Immature natural killer cell (primary cell): ENCODE results near the gene KRTAP9-4. TPM values are rescaled to one million over a fixed set of nuclear protein-coding genes. Genes with fewer than 3 reads are reported as not detected.
"Not testable (repeated sequence)": the region's sequence is repeated elsewhere in the genome, so short reads cannot be mapped to it uniquely, and the experiment has no call there.

Source experiments
- DNase-seq, 3 donors: peaks; one replicate each; pipeline ENCODE4 v3.0.0; 2022; ENCODE audit warnings: mixed read lengths in 1 of 3
- H3K27ac Mint-ChIP-seq, 6 donors: one replicate each; pipeline ENCODE4 v1.8.0; 2020; ENCODE audit warnings: mixed read lengths in 6 of 6, mild to moderate bottlenecking in 5 of 6, inconsistent platforms in 4 of 6, moderate library complexity in 3 of 6
- H3K27me3 Mint-ChIP-seq, 3 donors: one replicate each; pipeline ENCODE4 v1.8.0; 2020 to 2021; ENCODE audit warnings: low read depth in 3 of 3, mild to moderate bottlenecking in 3 of 3, mixed read lengths in 3 of 3, moderate library complexity in 3 of 3, inconsistent platforms in 1 of 3
- H3K36me3 Mint-ChIP-seq, 3 donors: one replicate each; pipeline ENCODE4 v1.8.0; 2020; ENCODE audit warnings: mixed read lengths in 3 of 3, inconsistent platforms in 2 of 3, mild to moderate bottlenecking in 2 of 3
- H3K4me1 Mint-ChIP-seq, 2 donors: one replicate each; pipeline ENCODE4 v1.8.0; 2020; ENCODE audit warnings: inconsistent platforms in 2 of 2, mild to moderate bottlenecking in 2 of 2, mixed read lengths in 2 of 2, moderate library complexity in 1 of 2
- H3K4me3 Mint-ChIP-seq, 5 donors: one replicate each; pipeline ENCODE4 v1.8.0; 2020; ENCODE audit warnings: mild to moderate bottlenecking in 5 of 5, mixed read lengths in 5 of 5, inconsistent platforms in 3 of 5, moderate library complexity in 3 of 5
- H3K9me3 Mint-ChIP-seq, 6 donors: one replicate each; pipeline ENCODE4 v1.8.0; 2020; ENCODE audit warnings: mild to moderate bottlenecking in 6 of 6, mixed read lengths in 6 of 6, inconsistent platforms in 4 of 6, moderate library complexity in 3 of 6
- polyA plus RNA-seq, 3 donors: library from polyadenylated mRNA; unstranded; fragments of 300-500 nt; fragmentation: Illumina TruSeq; gene quantifications; one replicate each; pipeline ENCODE4 v1.2.3, GENCODE V29; 2021

KRTAP9-4 gene
- polyA plus RNA-seq, 3 donors from 2014 or later: not detected

DNA sequence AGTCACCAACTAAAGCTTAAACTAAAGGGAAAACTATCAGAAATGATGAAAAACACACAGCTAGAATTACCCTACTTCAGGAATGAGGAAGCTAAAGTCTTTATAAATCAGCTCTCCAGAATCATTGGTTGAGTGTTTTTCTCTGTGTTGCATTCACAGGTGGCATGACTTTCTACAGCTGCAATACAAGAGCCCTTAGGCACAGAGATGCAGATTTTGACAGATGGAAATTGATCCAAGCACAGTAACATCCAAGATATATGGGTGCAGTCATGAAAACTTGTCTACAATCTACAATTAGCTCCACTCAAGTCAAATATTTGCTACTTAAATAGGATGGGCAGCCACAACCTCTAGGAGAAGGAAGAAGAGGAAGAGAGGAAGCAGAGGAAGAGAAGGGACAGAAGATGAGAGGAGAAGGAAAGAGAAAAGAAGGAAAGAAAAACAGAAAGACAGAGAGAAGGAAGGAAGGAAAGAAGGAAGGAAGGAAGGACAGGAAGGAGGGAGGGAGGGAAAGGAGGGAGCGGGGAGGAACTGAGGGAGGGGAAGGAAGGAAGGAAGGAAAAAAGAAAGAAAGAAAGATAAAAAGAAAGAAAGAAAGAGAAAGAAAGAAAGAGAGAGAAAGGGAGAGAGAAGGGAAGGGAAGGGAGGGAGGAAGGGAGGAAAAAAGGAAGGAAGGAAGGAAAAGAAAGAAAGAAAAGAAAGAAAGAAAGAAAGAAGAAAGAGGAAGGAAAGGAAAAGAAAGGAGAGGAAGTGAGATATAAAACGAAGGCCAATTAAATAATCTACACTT is 2.3 kb upstream of the KRTAP9-4 start:
- H3K4me1 Mint-ChIP-seq, H3K9me3 Mint-ChIP-seq, DNase-seq, H3K36me3 Mint-ChIP-seq, H3K4me3 Mint-ChIP-seq, H3K27ac Mint-ChIP-seq: not testable (repeated sequence)
- H3K27me3 Mint-ChIP-seq: peaks cover 4 to 12% (median 7%) of the 10 kb centered on the region in 3 donors

DNA sequence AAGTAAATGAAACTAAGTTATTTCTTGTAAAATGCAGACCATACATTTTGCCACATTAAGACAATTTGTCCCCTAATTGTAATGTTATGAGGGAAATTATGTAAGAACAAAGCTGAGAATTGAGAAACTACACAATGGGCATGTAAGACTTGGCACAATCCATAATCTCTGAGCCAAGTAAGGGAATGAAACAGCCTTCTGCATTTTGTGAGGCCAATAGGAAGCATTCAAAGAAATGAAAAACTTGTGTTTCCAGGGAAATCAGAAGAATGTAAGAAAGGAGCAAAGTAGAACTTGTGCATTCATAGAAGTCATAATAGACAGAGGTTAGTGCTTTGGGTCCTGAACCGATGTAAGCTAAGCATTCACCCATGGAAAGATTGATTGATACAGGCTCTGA is 1.8 kb downstream of the KRTAP9-4 start:
- Mint-ChIP-seq H3K9me3 (no peaks in the 10 kb centered on the region), H3K4me1 (no peaks in the 10 kb centered on the region), H3K36me3 (no peaks in the 10 kb centered on the region), H3K27me3 (peaks cover 1 to 7% (median 6%) of the 10 kb centered on the region in 3 donors), H3K27ac (no peak overlapping the region), H3K4me3 (no peak overlapping the region)
- DNase-seq: no peak

- Mint-ChIP-seq H3K36me3 (no peaks in the 10 kb centered on the region), H3K27ac (no peak overlapping the region), H3K4me3 (no peak overlapping the region), H3K4me1 (no peaks in the 10 kb centered on the region), H3K9me3 (no peaks in the 10 kb centered on the region), H3K27me3 (peaks cover 1 to 14% (median 12%) of the 10 kb centered on the region in 3 donors)
- no peak for DNase-seq
Observed at GRCh38 chr17:41254861-41255260, 5.4 kb downstream of the KRTAP9-4 start.

- not testable (repeated sequence) for H3K9me3 Mint-ChIP-seq, DNase-seq, H3K4me1 Mint-ChIP-seq, H3K4me3 Mint-ChIP-seq, H3K27ac Mint-ChIP-seq, H3K36me3 Mint-ChIP-seq
- H3K27me3 Mint-ChIP-seq: peaks cover 4 to 12% (median 12%) of the 10 kb centered on the region in 3 donors
Observed at GRCh38 chr17:41255381-41256290, 6.1 kb downstream of the KRTAP9-4 start, which contains the start of gene KRTAP9-9. TSS of gene KRTAP9-9 (plus strand) at chr17:41255384.

- H3K4me1 Mint-ChIP-seq: no peaks in the 10 kb centered on the region
- H3K4me3 Mint-ChIP-seq: no peak overlapping the region
- DNase-seq: no peak
- H3K27ac Mint-ChIP-seq: no peak overlapping the region
- no peaks in the 10 kb centered on the region for H3K9me3 Mint-ChIP-seq
- H3K27me3 Mint-ChIP-seq: peaks cover 6 to 13% (median 12%) of the 10 kb centered on the region in 3 donors
- no peaks in the 10 kb centered on the region for H3K36me3 Mint-ChIP-seq
Observed at GRCh38 chr17:41256291-41256685, 6.8 kb downstream of the KRTAP9-4 start.

DNA sequence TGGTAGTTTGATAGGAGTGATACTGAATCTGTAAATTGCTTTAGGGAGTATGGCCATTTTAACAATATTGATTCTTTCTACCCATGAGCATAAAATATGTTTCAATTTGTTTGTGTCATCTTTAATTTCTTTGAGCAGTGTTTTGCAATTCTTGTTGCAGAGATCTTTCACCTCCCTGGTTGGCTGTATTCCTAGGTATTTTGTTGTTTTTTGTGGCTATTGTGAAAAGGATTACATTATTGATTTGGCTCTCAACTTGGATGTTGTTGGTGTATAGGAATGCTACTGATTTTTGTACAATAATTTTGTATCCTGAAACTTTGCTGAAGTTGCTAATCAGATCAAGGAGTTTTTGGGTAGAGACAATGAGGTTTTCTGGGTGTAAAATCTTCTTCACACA is 8.9 kb downstream of the KRTAP9-4 start:
- H3K27ac Mint-ChIP-seq: no peak overlapping the region
- no peak overlapping the region for H3K4me3 Mint-ChIP-seq
- no peak for DNase-seq
- H3K27me3 Mint-ChIP-seq: peaks cover 8 to 18% (median 10%) of the 10 kb centered on the region in 3 donors
- H3K36me3 Mint-ChIP-seq: no peaks in the 10 kb centered on the region
- peaks cover 0 to 1% (median 0%) of the 10 kb centered on the region in 6 donors for H3K9me3 Mint-ChIP-seq
- H3K4me1 Mint-ChIP-seq: no peaks in the 10 kb centered on the region

DNA sequence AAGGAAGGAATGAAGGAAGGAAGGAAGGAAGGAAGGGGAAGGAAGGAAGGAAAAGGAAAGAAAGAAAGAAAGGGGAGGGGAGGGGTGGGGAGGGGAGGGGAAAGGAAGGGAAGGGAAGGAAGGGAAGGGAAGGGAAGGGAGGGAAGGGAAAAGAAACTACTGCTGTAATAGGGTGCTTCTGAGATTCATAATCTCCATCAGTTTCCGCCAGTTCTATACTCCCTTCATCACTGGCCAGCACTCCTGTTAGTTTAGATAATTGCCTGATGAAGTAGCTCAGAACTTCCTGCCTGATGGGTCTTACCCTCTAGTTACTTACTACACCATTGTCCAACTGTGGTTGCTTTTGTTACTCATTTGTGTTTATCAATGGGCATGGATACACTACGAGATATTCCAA is 13.7 kb downstream of the KRTAP9-4 start:
- Mint-ChIP-seq H3K27ac (no peak overlapping the region), H3K9me3 (peaks cover 0 to 1% (median 0%) of the 10 kb centered on the region in 6 donors), H3K27me3 (peaks cover 5 to 12% (median 11%) of the 10 kb centered on the region in 3 donors), H3K4me3 (no peak overlapping the region), H3K36me3 (no peaks in the 10 kb centered on the region), H3K4me1 (no peaks in the 10 kb centered on the region)
- no peak for DNase-seq

GRCh38 chr17:41264599-41264998 is 15.1 kb downstream of the KRTAP9-4 start:
- no peaks in the 10 kb centered on the region for H3K4me1 Mint-ChIP-seq
- H3K36me3 Mint-ChIP-seq: no peaks in the 10 kb centered on the region
- DNase-seq: no peak
- peaks cover 2 to 12% (median 10%) of the 10 kb centered on the region in 3 donors for H3K27me3 Mint-ChIP-seq
- no peak overlapping the region for H3K27ac Mint-ChIP-seq
- peaks cover 0 to 1% (median 0%) of the 10 kb centered on the region in 6 donors for H3K9me3 Mint-ChIP-seq
- no peak overlapping the region for H3K4me3 Mint-ChIP-seq

GRCh38 chr17:41265078-41265477 is 15.6 kb downstream of the KRTAP9-4 start, which contains the start of gene KRTAP9-6:
TSS of gene KRTAP9-6 (plus strand) at chr17:41265378. CDS start at chr17:41265378, 0 bp downstream.
- peaks cover 3 to 12% (median 10%) of the 10 kb centered on the region in 3 donors for H3K27me3 Mint-ChIP-seq
- H3K27ac Mint-ChIP-seq: no peak within 1 kb of the TSS
- no peaks in the 10 kb centered on the region for H3K4me1 Mint-ChIP-seq
- no peaks in the 10 kb centered on the region for H3K36me3 Mint-ChIP-seq
- DNase-seq: no peak
- peaks cover 0 to 1% (median 0%) of the 10 kb centered on the region in 6 donors for H3K9me3 Mint-ChIP-seq
- H3K4me3 Mint-ChIP-seq: no peak within 1 kb of the TSS

DNA sequence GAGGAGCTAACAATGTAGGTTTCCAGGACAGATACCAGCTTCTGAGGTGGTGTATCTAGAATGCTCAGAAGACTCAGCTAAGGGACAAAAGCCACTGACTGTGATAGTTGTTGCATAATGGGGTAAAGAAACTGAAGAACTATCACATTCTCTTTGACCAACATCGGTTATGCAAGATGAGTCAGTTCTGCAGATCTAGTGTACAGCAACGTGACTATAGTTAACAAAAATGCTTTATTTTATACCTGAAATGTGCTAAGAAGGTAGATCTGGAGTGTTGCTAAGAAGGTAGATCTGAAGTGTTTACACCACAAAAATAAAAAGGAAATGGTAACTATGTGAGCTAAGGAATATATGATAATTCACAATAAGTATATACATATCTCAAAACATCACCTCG is 18.2 kb downstream of the KRTAP9-4 start:
- Mint-ChIP-seq H3K9me3 (no peaks in the 10 kb centered on the region), H3K4me1 (no peaks in the 10 kb centered on the region), H3K4me3 (no peak overlapping the region), H3K27me3 (peaks cover 2 to 10% (median 5%) of the 10 kb centered on the region in 3 donors), H3K27ac (no peak overlapping the region), H3K36me3 (no peaks in the 10 kb centered on the region)
- no peak for DNase-seq

- H3K4me1 Mint-ChIP-seq, DNase-seq, H3K36me3 Mint-ChIP-seq, H3K27ac Mint-ChIP-seq, H3K4me3 Mint-ChIP-seq, H3K9me3 Mint-ChIP-seq: not testable (repeated sequence)
- peaks cover 0 to 13% (median 12%) of the 10 kb centered on the region in 3 donors for H3K27me3 Mint-ChIP-seq
Observed at GRCh38 chr17:41271323-41271722, 21.8 kb downstream of the KRTAP9-4 start.

DNA sequence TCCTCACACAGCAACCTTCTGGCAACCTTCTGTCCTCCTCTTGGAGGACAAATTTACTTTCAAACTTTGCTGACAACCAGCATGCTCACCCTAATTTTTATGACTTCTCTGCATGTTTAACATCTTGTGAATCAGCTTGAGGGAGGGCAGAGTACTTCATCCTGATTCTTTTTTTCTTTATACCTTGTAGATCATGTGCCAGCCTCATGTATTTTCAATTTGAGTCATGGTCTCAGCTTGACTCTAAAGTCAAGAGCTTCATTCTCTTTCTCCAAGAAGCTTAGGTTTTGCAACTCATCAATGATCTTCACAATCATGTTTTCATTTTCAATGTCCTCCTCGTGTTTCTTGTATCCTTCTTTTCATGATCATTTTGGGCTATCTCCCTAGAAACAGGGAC is 22.4 kb downstream of the KRTAP9-4 start:
- Mint-ChIP-seq H3K27ac (peak overlapping the region in 1 of 6 donors; percentile 46), H3K4me3 (no peak overlapping the region), H3K4me1 (no peaks in the 10 kb centered on the region), H3K36me3 (no peaks in the 10 kb centered on the region), H3K27me3 (peaks cover 0 to 16% (median 15%) of the 10 kb centered on the region in 3 donors), H3K9me3 (peaks cover 0 to 2% (median 0%) of the 10 kb centered on the region in 6 donors)
- DNase-seq: no peak

- not testable (repeated sequence) for H3K36me3 Mint-ChIP-seq, H3K4me1 Mint-ChIP-seq, DNase-seq, H3K27ac Mint-ChIP-seq, H3K9me3 Mint-ChIP-seq, H3K4me3 Mint-ChIP-seq
- peaks cover 2 to 20% (median 13%) of the 10 kb centered on the region in 3 donors for H3K27me3 Mint-ChIP-seq
Observed at GRCh38 chr17:41275648-41276190, 26.2 kb downstream of the KRTAP9-4 start, which contains the start of gene KRTAP9-7. TSS of gene KRTAP9-7 (plus strand) at chr17:41275698. CDS start at chr17:41275698, 0 bp downstream.
